Choroid plexus epithelial cell (primary cell): ENCODE measurements around the gene OSCP1.

Experiments used
- DNase-seq: peaks from one replicate; pipeline ENCODE4 v3.0.0-alpha.2; 2010; ENCODE audit warnings: low read depth
- H3K4me3 ChIP-seq: 2 replicates; pipeline ENCODE4 v1.5.1; 2011; ENCODE audit warnings: low read depth, mild to moderate bottlenecking, control low read depth, low read length, moderate library complexity
- TF ChIP-seq, protein P1 (sequence below): conservative IDR thresholded peaks from 2 replicates; pipeline ENCODE4 v1.5.1; 2011; ENCODE audit warnings: low read depth, mild to moderate bottlenecking, control low read depth, inconsistent platforms, low read length, moderate library complexity

The OSCP1 gene

GRCh38 chr1:36419140-36419539 lies 31.1 kb downstream of the OSCP1 start:
- H3K4me3 ChIP-seq = no peak overlapping the region
- TF ChIP-seq, protein P1, sequence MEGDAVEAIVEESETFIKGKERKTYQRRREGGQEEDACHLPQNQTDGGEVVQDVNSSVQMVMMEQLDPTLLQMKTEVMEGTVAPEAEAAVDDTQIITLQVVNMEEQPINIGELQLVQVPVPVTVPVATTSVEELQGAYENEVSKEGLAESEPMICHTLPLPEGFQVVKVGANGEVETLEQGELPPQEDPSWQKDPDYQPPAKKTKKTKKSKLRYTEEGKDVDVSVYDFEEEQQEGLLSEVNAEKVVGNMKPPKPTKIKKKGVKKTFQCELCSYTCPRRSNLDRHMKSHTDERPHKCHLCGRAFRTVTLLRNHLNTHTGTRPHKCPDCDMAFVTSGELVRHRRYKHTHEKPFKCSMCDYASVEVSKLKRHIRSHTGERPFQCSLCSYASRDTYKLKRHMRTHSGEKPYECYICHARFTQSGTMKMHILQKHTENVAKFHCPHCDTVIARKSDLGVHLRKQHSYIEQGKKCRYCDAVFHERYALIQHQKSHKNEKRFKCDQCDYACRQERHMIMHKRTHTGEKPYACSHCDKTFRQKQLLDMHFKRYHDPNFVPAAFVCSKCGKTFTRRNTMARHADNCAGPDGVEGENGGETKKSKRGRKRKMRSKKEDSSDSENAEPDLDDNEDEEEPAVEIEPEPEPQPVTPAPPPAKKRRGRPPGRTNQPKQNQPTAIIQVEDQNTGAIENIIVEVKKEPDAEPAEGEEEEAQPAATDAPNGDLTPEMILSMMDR = no peak
- no peak for DNase-seq

GRCh38 chr1:36417931-36418330 lies 32.3 kb downstream of the OSCP1 start:
- TF ChIP-seq, protein P1 = no peak
- DNase-seq = no peak
- H3K4me3 ChIP-seq = no peak overlapping the region

GRCh38 chr1:36415661-36416326 lies 34.5 kb downstream of the OSCP1 start:
- no peak for DNase-seq
- TF ChIP-seq, protein P1 = no peak

DNA sequence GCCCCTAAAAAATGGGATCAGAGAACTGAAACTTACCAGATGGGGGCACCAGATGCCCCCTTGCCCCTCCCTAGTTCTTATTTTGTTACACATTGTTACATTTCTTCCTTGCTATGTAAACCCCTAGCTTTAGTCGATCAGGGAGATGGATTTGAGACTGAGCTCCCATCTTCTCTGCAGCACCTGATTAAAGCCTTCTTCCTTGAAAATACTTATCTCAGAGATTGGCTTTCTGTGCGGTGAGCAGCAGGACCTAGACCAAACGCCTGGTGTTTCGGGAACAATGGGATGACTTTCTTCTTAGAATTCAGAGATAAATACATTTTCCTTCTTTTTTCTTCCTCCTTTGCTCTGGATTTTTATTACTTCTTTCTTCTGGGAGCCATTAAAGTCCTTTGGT lies 35.9 kb downstream of the OSCP1 start:
- TF ChIP-seq, protein P1 = no peak

More at GRCh38 chr1:36415661-36416326, 34.5 kb downstream of the OSCP1 start:
- H3K4me3 ChIP-seq = no peak overlapping the region

DNA sequence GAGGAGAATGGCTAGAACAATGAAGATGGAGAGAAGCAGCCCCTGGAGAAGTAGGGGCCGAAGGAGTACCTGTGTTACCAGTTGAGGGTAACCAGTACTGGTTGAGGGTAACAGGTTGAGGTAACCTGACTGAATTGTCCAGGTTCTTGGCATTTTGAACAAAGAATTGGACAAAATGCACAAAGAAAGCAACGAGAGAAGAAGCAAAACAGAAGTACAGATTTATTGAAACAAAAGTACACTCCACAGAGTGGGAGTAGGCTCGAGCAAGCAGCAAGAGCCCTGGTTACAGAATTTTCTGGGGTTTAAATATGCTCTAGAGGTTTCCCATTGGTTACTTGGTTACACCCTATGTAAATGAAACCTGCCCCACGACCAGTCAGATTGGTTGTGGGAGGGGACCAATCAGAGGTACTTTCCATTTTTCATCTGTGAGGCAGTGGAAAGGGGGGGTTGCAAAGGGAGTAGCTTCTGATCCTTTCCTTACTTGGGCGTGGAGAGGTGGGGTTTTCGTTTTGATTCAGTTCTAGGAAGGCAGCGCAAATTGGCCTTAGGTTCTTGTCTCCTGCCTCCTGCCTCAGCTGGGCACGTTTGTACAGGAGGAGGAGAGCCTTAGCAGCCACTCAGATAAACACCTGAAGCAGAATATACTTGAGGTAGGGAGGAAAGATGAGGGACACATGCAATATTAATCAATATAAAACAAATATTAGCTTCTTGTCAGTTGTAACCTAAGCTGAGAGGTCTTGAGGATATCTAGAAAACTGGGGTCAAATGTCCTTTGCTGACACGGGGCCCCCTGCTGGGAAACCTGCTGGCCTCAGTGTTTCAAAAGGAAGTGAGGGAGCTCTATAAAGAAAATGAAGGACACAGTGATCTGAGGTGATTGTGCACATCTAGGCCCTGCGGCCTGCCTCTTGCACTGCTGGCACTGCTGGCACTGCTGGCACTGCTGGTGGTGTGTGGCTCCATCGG lies 38.3 kb downstream of the OSCP1 start:
- H3K4me3 ChIP-seq = no peak overlapping the region
- DNase-seq = peak; percentile 74
- TF ChIP-seq, protein P1 = no peak

More for the DNA sequence above, 35.9 kb downstream of the OSCP1 start:
- H3K4me3 ChIP-seq = no peak overlapping the region
- no peak for DNase-seq

DNA sequence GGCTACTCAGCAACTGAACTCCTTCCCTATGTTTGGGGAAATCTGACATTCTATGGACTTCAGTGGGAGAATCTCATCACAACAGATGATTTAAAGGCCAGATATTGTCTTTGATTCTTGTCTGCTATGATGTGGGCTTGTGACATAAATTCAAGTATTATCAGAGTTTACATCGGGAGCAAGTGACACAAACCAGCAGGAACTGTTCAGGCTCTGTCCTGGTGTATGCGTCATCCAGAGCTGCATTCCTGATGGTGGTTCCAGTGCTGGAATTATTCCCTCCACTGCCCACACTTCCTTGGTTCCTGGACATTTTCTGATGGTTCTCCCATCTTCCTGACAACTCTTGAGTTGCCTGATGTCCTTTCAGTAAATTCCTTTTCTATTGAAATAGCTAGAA lies 41.8 kb downstream of the OSCP1 start:
- TF ChIP-seq, protein P1 = no peak
- H3K4me3 ChIP-seq = no peak overlapping the region
- DNase-seq = no peak
